Loucy (cell line): ENCODE results near the gene ANAPC2.

Source experiments
- H2AFZ ChIP-seq: fragments of 200-600 bp; sonication (generic); 2 replicates; pipeline ENCODE4 v1.6.0; 2016; ENCODE audit warnings: antibody characterized with exemption, mild to moderate bottlenecking, low read length, moderate library complexity
- H3F3A ChIP-seq: fragments of 200-600 bp; 2 replicates; pipeline ENCODE4 v1.6.0; 2016; ENCODE audit warnings: antibody characterized with exemption, low read depth, mild to moderate bottlenecking
- H3K27me3 ChIP-seq: fragments of 200-600 bp; sonication (generic); 2 replicates; pipeline ENCODE4 v1.6.1; 2014; ENCODE audit warnings: low read length, mild to moderate bottlenecking; ENCODE audit not compliant: insufficient read depth, poor library complexity, severe bottlenecking
- H3K36me3 ChIP-seq: fragments of 200-600 bp; sonication (generic); 2 replicates; pipeline ENCODE4 v1.6.1; 2016; ENCODE audit warnings: low read length; ENCODE audit not compliant: insufficient read depth
- H3K4me1 ChIP-seq: fragments of 200-600 bp; sonication (generic); 2 replicates; pipeline ENCODE4 v1.5.1; 2014; ENCODE audit warnings: low read length, mild to moderate bottlenecking; ENCODE audit not compliant: insufficient read depth, poor library complexity, severe bottlenecking
- H3K4me2 ChIP-seq: fragments of 200-600 bp; sonication (generic); 2 replicates; pipeline ENCODE4 v1.6.0; 2014; ENCODE audit warnings: antibody characterized with exemption, low read length, low read depth, mild to moderate bottlenecking; ENCODE audit not compliant: poor library complexity, severe bottlenecking
- H3K4me3 ChIP-seq: fragments of 200-600 bp; sonication (generic); 2 replicates; pipeline ENCODE4 v1.5.1; 2014; ENCODE audit warnings: low read length, mild to moderate bottlenecking, mixed read lengths; ENCODE audit not compliant: poor library complexity, severe bottlenecking
- H3K79me2 ChIP-seq: fragments of 200-600 bp; sonication (generic); 2 replicates; pipeline ENCODE4 v1.6.1; 2014; ENCODE audit warnings: low read length; ENCODE audit not compliant: insufficient read depth
- H3K9ac ChIP-seq: fragments of 200-600 bp; sonication (generic); 2 replicates; pipeline ENCODE4 v1.6.0; 2014; ENCODE audit warnings: mild to moderate bottlenecking, low read depth, low read length, moderate library complexity; ENCODE audit not compliant: poor library complexity, severe bottlenecking
- H3K9me2 ChIP-seq: fragments of 200-600 bp; sonication (generic); replicated peaks from 2 replicates; pipeline ENCODE4 v1.6.1; 2016; ENCODE audit warnings: low read depth, low read length, mixed read lengths
- H3K9me3 ChIP-seq: fragments of 200-600 bp; sonication (generic); 2 replicates; pipeline ENCODE4 v1.6.1; 2014; ENCODE audit warnings: mild to moderate bottlenecking, antibody characterized with exemption, low read length, low read depth; ENCODE audit not compliant: insufficient read depth
- H4K20me1 ChIP-seq: fragments of 200-600 bp; sonication (generic); 2 replicates; pipeline ENCODE4 v1.6.0; 2014; ENCODE audit warnings: antibody characterized with exemption, low read length, mild to moderate bottlenecking; ENCODE audit not compliant: insufficient read depth, poor library complexity, severe bottlenecking
- EZH2phosphoT487 ChIP-seq: fragments of 200-600 bp; IDR thresholded peaks from 2 replicates; pipeline ENCODE4 v1.6.1; 2018; ENCODE audit warnings: antibody characterized with exemption, mild to moderate bottlenecking, moderate library complexity, borderline replicate concordance
- TF ChIP-seq, protein P1 (sequence below): fragments of 200-600 bp; sonication (generic); conservative IDR thresholded peaks from 2 replicates; pipeline ENCODE4 v1.5.1; 2014; ENCODE audit warnings: mild to moderate bottlenecking, antibody characterized with exemption, low read length

The ANAPC2 gene

DNA sequence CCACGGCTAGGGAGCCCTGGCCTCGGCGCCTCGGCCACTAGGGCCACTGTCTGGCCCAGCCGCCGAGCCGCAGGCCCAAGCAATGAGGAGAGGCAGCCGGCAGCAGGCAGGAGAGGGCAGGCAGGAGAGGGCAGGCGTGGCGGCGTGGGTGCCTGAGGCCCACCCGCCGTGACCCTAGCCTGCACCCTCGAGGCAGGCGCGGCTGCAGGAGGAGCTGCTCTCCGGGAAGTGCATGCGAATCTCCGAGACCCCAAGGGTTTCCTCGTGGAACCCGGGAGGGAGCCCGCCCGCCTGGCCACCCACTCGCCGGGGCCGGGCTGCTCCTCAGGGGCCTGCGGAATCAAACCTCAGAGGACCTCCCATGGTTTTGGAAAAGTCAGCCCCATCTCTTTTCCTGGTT lies 40.1 kb downstream of the ANAPC2 start:
- Histone ChIP-seq H3K9me2 (no peaks in the 10 kb centered on the region), H3K9ac (no peak overlapping the region), H3K4me3 (no peak overlapping the region), H3K4me2 (no peak overlapping the region), H2AFZ (no peak overlapping the region), H3K36me3 (no peaks in the 10 kb centered on the region), H4K20me1 (no peaks in the 10 kb centered on the region), H3K4me1 (no peaks in the 10 kb centered on the region), H3K9me3 (no peaks in the 10 kb centered on the region), H3K79me2 (no peaks in the 10 kb centered on the region), H3K27me3 (no peaks in the 10 kb centered on the region), H3F3A (0 out of 2 replicates have a peak, but pooled peaks cover 4% of the 10 kb centered on the region)
- TF ChIP-seq, protein P1, sequence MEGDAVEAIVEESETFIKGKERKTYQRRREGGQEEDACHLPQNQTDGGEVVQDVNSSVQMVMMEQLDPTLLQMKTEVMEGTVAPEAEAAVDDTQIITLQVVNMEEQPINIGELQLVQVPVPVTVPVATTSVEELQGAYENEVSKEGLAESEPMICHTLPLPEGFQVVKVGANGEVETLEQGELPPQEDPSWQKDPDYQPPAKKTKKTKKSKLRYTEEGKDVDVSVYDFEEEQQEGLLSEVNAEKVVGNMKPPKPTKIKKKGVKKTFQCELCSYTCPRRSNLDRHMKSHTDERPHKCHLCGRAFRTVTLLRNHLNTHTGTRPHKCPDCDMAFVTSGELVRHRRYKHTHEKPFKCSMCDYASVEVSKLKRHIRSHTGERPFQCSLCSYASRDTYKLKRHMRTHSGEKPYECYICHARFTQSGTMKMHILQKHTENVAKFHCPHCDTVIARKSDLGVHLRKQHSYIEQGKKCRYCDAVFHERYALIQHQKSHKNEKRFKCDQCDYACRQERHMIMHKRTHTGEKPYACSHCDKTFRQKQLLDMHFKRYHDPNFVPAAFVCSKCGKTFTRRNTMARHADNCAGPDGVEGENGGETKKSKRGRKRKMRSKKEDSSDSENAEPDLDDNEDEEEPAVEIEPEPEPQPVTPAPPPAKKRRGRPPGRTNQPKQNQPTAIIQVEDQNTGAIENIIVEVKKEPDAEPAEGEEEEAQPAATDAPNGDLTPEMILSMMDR: no peak
- TF ChIP-seq EZH2phosphoT487: no peak

DNA sequence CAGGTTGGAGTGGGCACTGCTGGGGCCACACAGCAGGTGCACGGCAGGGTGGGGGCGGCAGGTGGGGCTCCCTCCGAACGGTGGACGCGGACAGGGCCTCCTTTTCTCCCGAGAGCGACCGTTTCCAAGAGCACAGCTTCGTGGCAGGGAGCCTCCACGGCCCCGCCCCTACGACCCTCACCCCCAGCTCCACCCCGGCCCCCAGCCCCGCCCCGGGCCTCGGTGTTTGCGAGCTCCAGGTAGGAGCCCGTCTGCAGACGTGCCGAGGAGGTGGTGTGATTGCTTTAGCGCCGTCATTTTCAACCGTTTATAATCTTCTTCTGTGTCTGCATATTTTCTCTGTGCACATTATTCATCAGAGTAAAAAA lies 40.6 kb downstream of the ANAPC2 start:
- Histone ChIP-seq H3K79me2 (no peaks in the 10 kb centered on the region), H3K4me2 (no peak overlapping the region), H3K9me3 (no peaks in the 10 kb centered on the region), H3K9ac (no peak overlapping the region), H3K9me2 (no peaks in the 10 kb centered on the region), H3K4me3 (no peak overlapping the region), H2AFZ (no peak overlapping the region), H3K27me3 (no peaks in the 10 kb centered on the region), H3K36me3 (no peaks in the 10 kb centered on the region), H3K4me1 (no peaks in the 10 kb centered on the region), H3F3A (0 out of 2 replicates have a peak, but pooled peaks cover 4% of the 10 kb centered on the region), H4K20me1 (no peaks in the 10 kb centered on the region)
- no peak for TF ChIP-seq EZH2phosphoT487

DNA sequence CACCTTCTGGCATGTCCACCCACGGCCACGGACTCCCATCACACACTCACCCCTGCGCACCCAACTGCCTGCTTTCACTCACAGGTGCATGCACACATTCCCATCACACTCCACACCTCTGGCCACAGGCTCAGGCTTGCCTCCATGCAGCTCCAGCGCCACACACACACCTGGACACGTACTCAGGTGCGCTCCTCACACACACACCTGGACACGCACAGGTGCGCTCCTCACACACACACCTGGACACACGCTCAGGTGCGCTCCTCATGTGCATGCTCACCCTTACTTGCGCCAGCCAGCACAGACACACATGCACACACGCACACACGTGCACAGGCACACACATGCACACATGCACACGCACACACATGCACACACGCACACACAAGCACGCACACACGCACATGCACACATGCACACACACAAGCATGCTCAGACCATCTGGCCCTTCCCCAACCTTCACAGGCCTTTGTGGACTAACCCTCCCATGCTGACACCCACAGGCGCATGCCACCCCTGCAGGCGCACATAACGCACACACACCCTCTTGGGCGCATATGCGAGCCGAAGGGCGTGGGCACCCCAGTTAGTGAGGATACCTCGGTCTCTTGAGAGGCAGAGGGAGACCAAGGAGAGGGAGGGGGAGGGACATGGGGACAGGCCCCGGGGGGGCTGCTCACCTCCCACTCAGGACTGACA lies 41.1 kb downstream of the ANAPC2 start:
- Histone ChIP-seq H3K79me2 (no peaks in the 10 kb centered on the region), H3K9ac (no peak overlapping the region), H3K4me2 (no peak overlapping the region), H3K4me3 (no peak overlapping the region), H4K20me1 (no peaks in the 10 kb centered on the region), H3F3A (0 out of 2 replicates have a peak, but pooled peaks cover 4% of the 10 kb centered on the region), H3K4me1 (no peaks in the 10 kb centered on the region), H3K27me3 (no peaks in the 10 kb centered on the region), H3K36me3 (no peaks in the 10 kb centered on the region), H2AFZ (no peak overlapping the region), H3K9me2 (no peaks in the 10 kb centered on the region), H3K9me3 (no peaks in the 10 kb centered on the region)
- TF ChIP-seq, protein P1: no peak
- no peak for TF ChIP-seq EZH2phosphoT487

DNA sequence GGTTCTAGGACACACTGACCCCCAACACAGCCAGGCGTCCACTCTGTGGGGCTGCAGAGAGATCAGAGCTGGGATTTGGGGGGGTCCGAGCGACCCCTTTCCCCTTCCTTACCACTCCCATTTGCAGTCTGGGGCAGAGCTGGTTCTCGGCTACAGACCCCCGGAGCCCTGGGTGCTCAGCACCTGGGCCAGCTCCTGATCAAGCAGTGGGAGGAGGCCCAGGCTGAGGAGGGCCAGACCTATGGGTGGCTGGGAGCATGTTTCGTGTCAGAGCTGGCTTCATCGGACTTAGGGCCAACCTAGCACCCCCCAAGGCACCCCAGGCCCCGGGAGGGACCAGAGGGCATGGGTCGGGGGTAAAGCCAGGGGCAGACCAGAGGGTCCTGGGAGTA lies 41.8 kb downstream of the ANAPC2 start:
- no peaks in the 10 kb centered on the region for H3K27me3 ChIP-seq
- H3K9ac ChIP-seq: no peak overlapping the region
- no peak overlapping the region for H3K4me2 ChIP-seq
- TF ChIP-seq, protein P1: no peak
- TF ChIP-seq EZH2phosphoT487: no peak
- H3K4me3 ChIP-seq: no peak overlapping the region
- no peaks in the 10 kb centered on the region for H4K20me1 ChIP-seq
- H2AFZ ChIP-seq: no peak overlapping the region
- no peaks in the 10 kb centered on the region for H3K9me3 ChIP-seq
- H3K36me3 ChIP-seq: no peaks in the 10 kb centered on the region
- no peaks in the 10 kb centered on the region for H3K4me1 ChIP-seq
- H3K79me2 ChIP-seq: no peaks in the 10 kb centered on the region
- H3K9me2 ChIP-seq: no peaks in the 10 kb centered on the region
- H3F3A ChIP-seq: 0 out of 2 replicates have a peak, but pooled peaks cover 4% of the 10 kb centered on the region
